SHP77 treated with DMSO at 0.1 percent for 48 hours (cell line): Measurements from ENCODE around the gene ATF7.

ENCODE experiments used
- DNase-seq: peaks from one replicate; lab custom pipeline; 2025; lab: John Stamatoyannopoulos, UW

The ATF7 gene

GRCh38 chr12:53500142-53500775 lies 125.9 kb downstream of the ATF7 start:
- DNase-seq, result no peak

GRCh38 chr12:53499266-53500141 lies 126.7 kb downstream of the ATF7 start, which contains the start of gene MAP3K12:
Gene MAP3K12 (minus strand): TSS chr12:53499458. CDS start chr12:53487391, 12,067 bp downstream.
- DNase-seq, result no peak

- DNase-seq, result no peak
Observed at GRCh38 chr12:53498235-53498630, 127.9 kb downstream of the ATF7 start.

- no peak for DNase-seq
Observed at GRCh38 chr12:53497461-53497860, 128.7 kb downstream of the ATF7 start.

- DNase-seq, result no peak
Observed at GRCh38 chr12:53496752-53497032, 129.5 kb downstream of the ATF7 start.

- no peak for DNase-seq
Observed at GRCh38 chr12:53495903-53496751, 130.1 kb downstream of the ATF7 start.

- no peak for DNase-seq
Observed at GRCh38 chr12:53493610-53494391, 132.4 kb downstream of the ATF7 start.

GRCh38 chr12:53492830-53493609 lies 133.2 kb downstream of the ATF7 start:
- DNase-seq, result peak; percentile 75

GRCh38 chr12:53492188-53492587 lies 134.0 kb downstream of the ATF7 start:
- no peak for DNase-seq

- no peak for DNase-seq
Observed at GRCh38 chr12:53489242-53489864, 136.8 kb downstream of the ATF7 start.

- DNase-seq, result no peak
Observed at GRCh38 chr12:53486736-53487487, 139.3 kb downstream of the ATF7 start.

GRCh38 chr12:53485955-53486735 lies 140.0 kb downstream of the ATF7 start:
- DNase-seq, result no peak

GRCh38 chr12:53484686-53485575 lies 141.3 kb downstream of the ATF7 start:
- no peak for DNase-seq

GRCh38 chr12:53483979-53484377 lies 142.2 kb downstream of the ATF7 start:
- no peak for DNase-seq

- DNase-seq, result no peak
Observed at GRCh38 chr12:53483225-53483978, 142.8 kb downstream of the ATF7 start.

GRCh38 chr12:53482626-53483168 lies 143.5 kb downstream of the ATF7 start:
- no peak for DNase-seq
